SK-N-SH treated with all-trans-retinoic acid at 6 μM for 48 hours (cell line): Measurements from ENCODE around the gene CDH20.

ENCODE experiments used
- RARB ChIP-seq: fragments of 250-450 bp; sonication (Bioruptor Pico); IDR thresholded peaks from 2 replicates; pipeline ENCODE4 v1.8.0; 2021; ENCODE audit warnings: mild to moderate bottlenecking, moderate library complexity
- TF ChIP-seq, protein P1 (sequence below): fragments of 250-450 bp; sonication (Bioruptor Pico); IDR thresholded peaks from 2 replicates; pipeline ENCODE4 v1.5.1; 2020; ENCODE audit warnings: low read depth, mild to moderate bottlenecking, moderate library complexity
- TF ChIP-seq, protein P2 (sequence below): fragments of 250-450 bp; sonication (Bioruptor Pico); IDR thresholded peaks from 2 replicates; pipeline ENCODE4 v1.8.0; 2020; ENCODE audit warnings: mild to moderate bottlenecking, moderate library complexity, borderline replicate concordance
- TF ChIP-seq, protein P3 (sequence below): fragments of 250-450 bp; sonication (Bioruptor Pico); IDR thresholded peaks from 2 replicates; pipeline ENCODE4 v1.5.0; 2020; ENCODE audit warnings: mild to moderate bottlenecking, moderate library complexity

DNA sequence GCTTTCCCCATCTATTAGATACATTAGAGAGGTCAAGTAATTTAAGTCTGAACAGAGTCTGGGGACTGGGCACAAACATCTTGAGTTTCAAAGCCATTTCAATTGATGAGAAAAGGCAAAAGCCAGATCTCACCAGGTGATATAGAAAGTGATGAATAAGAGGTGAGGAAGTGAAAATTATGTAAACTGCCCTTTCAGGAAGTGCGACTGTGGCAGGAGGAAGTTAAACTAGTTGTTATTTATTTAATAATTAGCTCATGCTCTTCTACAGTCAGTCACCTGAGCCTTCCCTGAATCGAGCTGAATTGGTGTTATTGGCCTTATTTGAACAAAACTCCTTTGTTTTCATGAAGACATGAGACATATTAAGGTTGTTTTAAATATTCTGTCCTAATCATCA is 115.1 kb downstream of the CDH20 start:
- TF ChIP-seq, protein P1, sequence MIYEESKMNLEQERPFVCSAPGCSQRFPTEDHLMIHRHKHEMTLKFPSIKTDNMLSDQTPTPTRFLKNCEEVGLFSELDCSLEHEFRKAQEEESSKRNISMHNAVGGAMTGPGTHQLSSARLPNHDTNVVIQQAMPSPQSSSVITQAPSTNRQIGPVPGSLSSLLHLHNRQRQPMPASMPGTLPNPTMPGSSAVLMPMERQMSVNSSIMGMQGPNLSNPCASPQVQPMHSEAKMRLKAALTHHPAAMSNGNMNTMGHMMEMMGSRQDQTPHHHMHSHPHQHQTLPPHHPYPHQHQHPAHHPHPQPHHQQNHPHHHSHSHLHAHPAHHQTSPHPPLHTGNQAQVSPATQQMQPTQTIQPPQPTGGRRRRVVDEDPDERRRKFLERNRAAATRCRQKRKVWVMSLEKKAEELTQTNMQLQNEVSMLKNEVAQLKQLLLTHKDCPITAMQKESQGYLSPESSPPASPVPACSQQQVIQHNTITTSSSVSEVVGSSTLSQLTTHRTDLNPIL (CRISPR knock-in tag) = no peak
- no peak for TF ChIP-seq RARB (CRISPR knock-in tag)
- TF ChIP-seq, protein P2, sequence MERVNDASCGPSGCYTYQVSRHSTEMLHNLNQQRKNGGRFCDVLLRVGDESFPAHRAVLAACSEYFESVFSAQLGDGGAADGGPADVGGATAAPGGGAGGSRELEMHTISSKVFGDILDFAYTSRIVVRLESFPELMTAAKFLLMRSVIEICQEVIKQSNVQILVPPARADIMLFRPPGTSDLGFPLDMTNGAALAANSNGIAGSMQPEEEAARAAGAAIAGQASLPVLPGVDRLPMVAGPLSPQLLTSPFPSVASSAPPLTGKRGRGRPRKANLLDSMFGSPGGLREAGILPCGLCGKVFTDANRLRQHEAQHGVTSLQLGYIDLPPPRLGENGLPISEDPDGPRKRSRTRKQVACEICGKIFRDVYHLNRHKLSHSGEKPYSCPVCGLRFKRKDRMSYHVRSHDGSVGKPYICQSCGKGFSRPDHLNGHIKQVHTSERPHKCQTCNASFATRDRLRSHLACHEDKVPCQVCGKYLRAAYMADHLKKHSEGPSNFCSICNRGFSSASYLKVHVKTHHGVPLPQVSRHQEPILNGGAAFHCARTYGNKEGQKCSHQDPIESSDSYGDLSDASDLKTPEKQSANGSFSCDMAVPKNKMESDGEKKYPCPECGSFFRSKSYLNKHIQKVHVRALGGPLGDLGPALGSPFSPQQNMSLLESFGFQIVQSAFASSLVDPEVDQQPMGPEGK = no peak
- TF ChIP-seq, protein P3, sequence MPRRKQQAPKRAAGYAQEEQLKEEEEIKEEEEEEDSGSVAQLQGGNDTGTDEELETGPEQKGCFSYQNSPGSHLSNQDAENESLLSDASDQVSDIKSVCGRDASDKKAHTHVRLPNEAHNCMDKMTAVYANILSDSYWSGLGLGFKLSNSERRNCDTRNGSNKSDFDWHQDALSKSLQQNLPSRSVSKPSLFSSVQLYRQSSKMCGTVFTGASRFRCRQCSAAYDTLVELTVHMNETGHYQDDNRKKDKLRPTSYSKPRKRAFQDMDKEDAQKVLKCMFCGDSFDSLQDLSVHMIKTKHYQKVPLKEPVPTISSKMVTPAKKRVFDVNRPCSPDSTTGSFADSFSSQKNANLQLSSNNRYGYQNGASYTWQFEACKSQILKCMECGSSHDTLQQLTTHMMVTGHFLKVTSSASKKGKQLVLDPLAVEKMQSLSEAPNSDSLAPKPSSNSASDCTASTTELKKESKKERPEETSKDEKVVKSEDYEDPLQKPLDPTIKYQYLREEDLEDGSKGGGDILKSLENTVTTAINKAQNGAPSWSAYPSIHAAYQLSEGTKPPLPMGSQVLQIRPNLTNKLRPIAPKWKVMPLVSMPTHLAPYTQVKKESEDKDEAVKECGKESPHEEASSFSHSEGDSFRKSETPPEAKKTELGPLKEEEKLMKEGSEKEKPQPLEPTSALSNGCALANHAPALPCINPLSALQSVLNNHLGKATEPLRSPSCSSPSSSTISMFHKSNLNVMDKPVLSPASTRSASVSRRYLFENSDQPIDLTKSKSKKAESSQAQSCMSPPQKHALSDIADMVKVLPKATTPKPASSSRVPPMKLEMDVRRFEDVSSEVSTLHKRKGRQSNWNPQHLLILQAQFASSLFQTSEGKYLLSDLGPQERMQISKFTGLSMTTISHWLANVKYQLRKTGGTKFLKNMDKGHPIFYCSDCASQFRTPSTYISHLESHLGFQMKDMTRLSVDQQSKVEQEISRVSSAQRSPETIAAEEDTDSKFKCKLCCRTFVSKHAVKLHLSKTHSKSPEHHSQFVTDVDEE = no peak
